SU-DHL-6 (cell line): ENCODE data around the gene CALCB.

Experiments
- H2AFZ ChIP-seq: fragments of 200-600 bp; sonication (generic); 2 replicates; pipeline ENCODE4 v1.6.1; 2014; ENCODE audit warnings: low read depth, mild to moderate bottlenecking, moderate library complexity, mixed read lengths, antibody characterized with exemption, low read length; ENCODE audit not compliant: severe bottlenecking
- H3F3A ChIP-seq: fragments of 200-600 bp; shearing (Covaris generic); 2 replicates; pipeline ENCODE4 v1.6.0; 2016; ENCODE audit warnings: antibody characterized with exemption, mild to moderate bottlenecking; ENCODE audit not compliant: insufficient read depth
- H3K27ac ChIP-seq: fragments of 200-600 bp; sonication (generic); 2 replicates; pipeline ENCODE4 v1.5.1; 2016; ENCODE audit warnings: low read depth, mild to moderate bottlenecking, low read length, moderate library complexity, mixed read lengths
- H3K27me3 ChIP-seq: fragments of 200-600 bp; sonication (generic), shearing (Covaris generic); 2 replicates; pipeline ENCODE4 v1.6.0; 2014; ENCODE audit warnings: mild to moderate bottlenecking, low read length
- H3K36me3 ChIP-seq: fragments of 200-600 bp; sonication (generic); 2 replicates; pipeline ENCODE4 v1.6.1; 2014; ENCODE audit warnings: mild to moderate bottlenecking, low read length, mixed read lengths
- H3K4me2 ChIP-seq: fragments of 300-600, 200-600 bp; shearing (Covaris generic), sonication (generic); 2 replicates; pipeline ENCODE4 v1.6.0; 2014; ENCODE audit warnings: low read length, low read depth, mild to moderate bottlenecking; ENCODE audit not compliant: poor library complexity, severe bottlenecking
- H3K4me3 ChIP-seq: fragments of 200-600 bp; sonication (generic); 2 replicates; pipeline ENCODE4 v1.5.1; 2014; ENCODE audit warnings: antibody characterized with exemption, low read length, mild to moderate bottlenecking, mixed read lengths; ENCODE audit not compliant: insufficient read depth, poor library complexity, severe bottlenecking
- H3K79me2 ChIP-seq: fragments of 200-600 bp; sonication (generic); 2 replicates; pipeline ENCODE4 v1.6.1; 2014; ENCODE audit warnings: mild to moderate bottlenecking, low read length, moderate library complexity; ENCODE audit not compliant: insufficient read depth
- H3K9ac ChIP-seq: fragments of 200-600 bp; sonication (generic); 2 replicates; pipeline ENCODE4 v1.7.0; 2014; ENCODE audit warnings: mild to moderate bottlenecking, low read length
- H3K9me2 ChIP-seq: fragments of 200-600 bp; sonication (generic); replicated peaks from 2 replicates; pipeline ENCODE4 v1.6.1; 2014; ENCODE audit warnings: low read length; ENCODE audit not compliant: insufficient read depth
- H3K9me3 ChIP-seq: fragments of 200-600 bp; sonication (generic); 2 replicates; pipeline ENCODE4 v1.6.1; 2014; ENCODE audit warnings: low read length, mixed read lengths; ENCODE audit not compliant: insufficient read depth
- H4K20me1 ChIP-seq: fragments of 200-600 bp; sonication (generic); 2 replicates; pipeline ENCODE4 v1.6.1; 2014; ENCODE audit warnings: low read depth, mild to moderate bottlenecking, antibody characterized with exemption, low read length, moderate library complexity, mixed read lengths
- EZH2phosphoT487 ChIP-seq: fragments of 200-600 bp; sonication (generic), shearing (Covaris generic); conservative IDR thresholded peaks from 2 replicates; pipeline ENCODE4 v1.6.1; 2018; ENCODE audit warnings: mild to moderate bottlenecking, antibody characterized with exemption, low read length, moderate library complexity, mixed read lengths
- TF ChIP-seq, protein P1 (sequence below): fragments of 200-600 bp; sonication (generic); IDR thresholded peaks from one replicate; pipeline ENCODE4 v1.5.1; 2017; ENCODE audit warnings: antibody characterized with exemption, mild to moderate bottlenecking, low read length, moderate library complexity; ENCODE audit not compliant: insufficient read depth, poor library complexity, severe bottlenecking

Gene CALCB

DNA sequence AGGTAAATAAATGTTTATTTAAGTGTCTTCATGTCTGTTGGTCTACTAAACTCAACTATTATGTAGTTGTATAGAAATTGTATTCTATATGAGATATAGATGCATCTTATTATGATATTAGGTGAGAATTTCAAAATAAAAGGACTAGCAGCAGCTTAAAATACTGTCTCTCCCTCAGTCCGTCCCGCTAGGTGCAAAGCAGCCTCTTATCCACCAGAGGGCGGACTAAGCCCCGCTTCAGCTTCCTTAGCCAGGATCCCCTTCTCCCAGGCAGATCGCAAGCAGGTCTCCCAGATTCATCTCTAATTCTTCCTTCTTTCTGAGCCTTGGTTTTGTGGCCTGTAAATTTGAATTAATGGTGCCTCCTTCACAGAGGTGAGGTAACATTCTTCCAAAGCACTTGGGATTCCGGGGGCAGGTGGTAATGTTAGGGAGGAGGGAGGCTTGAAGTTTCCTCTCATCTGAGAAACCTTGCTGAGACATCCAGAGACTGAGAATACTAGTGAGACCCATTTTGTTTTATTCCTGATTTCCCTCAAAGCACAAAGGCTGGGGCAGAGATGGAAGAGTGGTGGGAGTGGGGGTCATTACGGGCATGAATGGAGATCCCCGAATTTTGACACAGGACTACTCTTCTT is 27.8 kb downstream of the CALCB start:
- Histone ChIP-seq H3K4me3 (no peak overlapping the region), H3K9ac (no peak overlapping the region), H3K9me3 (no peaks in the 10 kb centered on the region), H3F3A (no peaks in the 10 kb centered on the region), H3K79me2 (no peaks in the 10 kb centered on the region), H3K27ac (no peak overlapping the region), H3K9me2 (no peaks in the 10 kb centered on the region), H2AFZ (no peak overlapping the region), H3K36me3 (no peaks in the 10 kb centered on the region), H4K20me1 (no peaks in the 10 kb centered on the region), H3K27me3 (no peaks in the 10 kb centered on the region), H3K4me2 (no peak overlapping the region)
- no peak for TF ChIP-seq EZH2phosphoT487
- TF ChIP-seq, protein P1, sequence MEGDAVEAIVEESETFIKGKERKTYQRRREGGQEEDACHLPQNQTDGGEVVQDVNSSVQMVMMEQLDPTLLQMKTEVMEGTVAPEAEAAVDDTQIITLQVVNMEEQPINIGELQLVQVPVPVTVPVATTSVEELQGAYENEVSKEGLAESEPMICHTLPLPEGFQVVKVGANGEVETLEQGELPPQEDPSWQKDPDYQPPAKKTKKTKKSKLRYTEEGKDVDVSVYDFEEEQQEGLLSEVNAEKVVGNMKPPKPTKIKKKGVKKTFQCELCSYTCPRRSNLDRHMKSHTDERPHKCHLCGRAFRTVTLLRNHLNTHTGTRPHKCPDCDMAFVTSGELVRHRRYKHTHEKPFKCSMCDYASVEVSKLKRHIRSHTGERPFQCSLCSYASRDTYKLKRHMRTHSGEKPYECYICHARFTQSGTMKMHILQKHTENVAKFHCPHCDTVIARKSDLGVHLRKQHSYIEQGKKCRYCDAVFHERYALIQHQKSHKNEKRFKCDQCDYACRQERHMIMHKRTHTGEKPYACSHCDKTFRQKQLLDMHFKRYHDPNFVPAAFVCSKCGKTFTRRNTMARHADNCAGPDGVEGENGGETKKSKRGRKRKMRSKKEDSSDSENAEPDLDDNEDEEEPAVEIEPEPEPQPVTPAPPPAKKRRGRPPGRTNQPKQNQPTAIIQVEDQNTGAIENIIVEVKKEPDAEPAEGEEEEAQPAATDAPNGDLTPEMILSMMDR: peak; percentile 98

DNA sequence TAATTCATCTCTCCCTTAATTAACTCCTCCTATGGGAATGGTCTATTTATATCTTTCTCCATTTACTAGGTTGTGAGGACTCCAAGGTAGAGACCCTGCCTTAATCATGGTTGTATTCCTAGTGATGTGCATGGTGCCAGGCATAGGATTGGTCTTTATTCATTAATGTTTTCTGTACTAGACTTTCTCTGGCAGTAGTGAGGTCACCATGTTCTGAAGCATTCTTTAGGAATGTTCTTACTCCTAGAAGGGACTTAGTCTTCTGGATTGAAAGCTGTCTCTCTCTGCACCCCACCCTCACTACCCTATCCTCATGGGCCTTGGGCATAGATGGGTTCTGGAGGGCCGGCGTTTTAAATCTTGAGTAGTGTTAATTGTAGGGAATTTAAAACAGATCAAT is 30.8 kb downstream of the CALCB start:
- no peaks in the 10 kb centered on the region for H3K9me2 ChIP-seq
- TF ChIP-seq, protein P1: no peak
- no peak for TF ChIP-seq EZH2phosphoT487
- no peaks in the 10 kb centered on the region for H3K27me3 ChIP-seq
- H3K27ac ChIP-seq: no peak overlapping the region
- no peak overlapping the region for H3K4me3 ChIP-seq
- H2AFZ ChIP-seq: no peak overlapping the region
- H4K20me1 ChIP-seq: no peaks in the 10 kb centered on the region
- no peaks in the 10 kb centered on the region for H3K36me3 ChIP-seq
- no peaks in the 10 kb centered on the region for H3K79me2 ChIP-seq
- no peaks in the 10 kb centered on the region for H3K9me3 ChIP-seq
- H3F3A ChIP-seq: no peaks in the 10 kb centered on the region
- H3K4me2 ChIP-seq: no peak overlapping the region
- H3K9ac ChIP-seq: no peak overlapping the region

DNA sequence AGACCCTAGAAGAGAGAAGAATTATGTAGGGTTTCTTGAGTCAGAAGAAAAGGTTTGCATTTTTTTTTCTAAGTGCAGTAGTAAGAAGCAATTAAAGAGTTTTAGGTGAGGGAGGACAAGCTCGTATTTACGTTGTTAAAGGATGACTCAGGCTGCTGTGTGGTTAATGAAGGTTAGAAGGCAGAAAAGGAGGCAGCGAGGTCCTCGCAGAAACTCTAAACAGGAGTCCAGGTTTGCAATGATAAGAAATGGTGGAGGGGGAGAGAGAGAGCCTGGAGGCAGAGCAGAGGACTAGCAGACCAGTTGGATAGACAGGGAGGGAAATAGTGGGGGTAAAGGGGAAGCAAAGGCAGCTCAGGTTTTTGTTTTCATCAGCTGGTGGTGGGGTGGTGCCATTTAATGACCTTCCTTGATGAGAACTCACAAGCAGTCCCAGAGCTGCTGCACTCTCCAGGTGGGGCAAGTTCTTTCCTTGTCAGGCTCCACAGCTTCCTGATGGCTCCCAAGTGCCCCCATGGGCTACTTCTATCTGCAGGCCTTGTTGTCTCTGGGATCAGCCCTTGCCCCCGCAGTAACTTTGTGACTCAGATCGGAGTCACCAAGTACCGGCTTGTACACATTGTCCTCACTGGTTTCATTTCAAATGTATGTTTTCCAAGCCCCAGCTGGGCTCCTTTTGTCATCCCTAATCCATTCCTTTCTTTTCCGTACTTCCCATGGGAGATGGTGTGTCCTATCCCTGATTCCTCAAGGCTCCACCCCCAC is 33.0 kb downstream of the CALCB start:
- Histone ChIP-seq H3K79me2 (no peaks in the 10 kb centered on the region), H3K9me3 (no peaks in the 10 kb centered on the region), H3K9me2 (no peaks in the 10 kb centered on the region), H3K9ac (no peak overlapping the region), H3K27me3 (no peaks in the 10 kb centered on the region), H3K4me2 (no peak overlapping the region), H2AFZ (no peak overlapping the region), H3K27ac (no peak overlapping the region), H3F3A (no peaks in the 10 kb centered on the region), H3K36me3 (no peaks in the 10 kb centered on the region), H3K4me3 (no peak overlapping the region), H4K20me1 (no peaks in the 10 kb centered on the region)
- TF ChIP-seq, protein P1: no peak
- TF ChIP-seq EZH2phosphoT487: no peak
